Measurements from ENCODE around the gene VPS72. TPM values are rescaled to one million over a fixed set of nuclear protein-coding genes. Genes with fewer than 3 reads are reported as not detected.

Gene VPS72
- total RNA-seq, 2 experiments from 2014 or later, result 12.7 to 17.2 TPM

DNA sequence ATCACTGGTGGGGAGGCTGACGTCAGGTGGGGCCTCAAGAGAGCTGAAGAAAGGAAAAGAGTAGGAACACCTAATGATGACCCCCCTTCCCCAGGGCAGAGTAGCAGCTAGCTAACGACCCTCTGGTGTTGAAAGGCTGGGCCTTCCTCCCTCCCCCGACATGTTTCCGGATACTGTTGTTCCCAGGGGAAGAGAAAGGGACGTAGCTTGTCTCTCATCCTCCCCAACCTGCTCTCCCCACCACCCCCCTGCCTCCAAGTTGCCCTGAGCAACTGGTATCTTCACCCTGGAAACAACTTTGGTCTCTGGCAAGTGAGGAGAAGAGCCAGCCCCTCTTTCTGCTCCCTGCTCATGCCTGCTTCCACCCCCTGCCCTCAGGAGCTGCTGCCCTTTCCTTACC, 46.0 kb downstream of the VPS72 start:
- no peak for ATAC-seq (ENCODE audit: poor library complexity)
- TF ChIP-seq, protein P1, sequence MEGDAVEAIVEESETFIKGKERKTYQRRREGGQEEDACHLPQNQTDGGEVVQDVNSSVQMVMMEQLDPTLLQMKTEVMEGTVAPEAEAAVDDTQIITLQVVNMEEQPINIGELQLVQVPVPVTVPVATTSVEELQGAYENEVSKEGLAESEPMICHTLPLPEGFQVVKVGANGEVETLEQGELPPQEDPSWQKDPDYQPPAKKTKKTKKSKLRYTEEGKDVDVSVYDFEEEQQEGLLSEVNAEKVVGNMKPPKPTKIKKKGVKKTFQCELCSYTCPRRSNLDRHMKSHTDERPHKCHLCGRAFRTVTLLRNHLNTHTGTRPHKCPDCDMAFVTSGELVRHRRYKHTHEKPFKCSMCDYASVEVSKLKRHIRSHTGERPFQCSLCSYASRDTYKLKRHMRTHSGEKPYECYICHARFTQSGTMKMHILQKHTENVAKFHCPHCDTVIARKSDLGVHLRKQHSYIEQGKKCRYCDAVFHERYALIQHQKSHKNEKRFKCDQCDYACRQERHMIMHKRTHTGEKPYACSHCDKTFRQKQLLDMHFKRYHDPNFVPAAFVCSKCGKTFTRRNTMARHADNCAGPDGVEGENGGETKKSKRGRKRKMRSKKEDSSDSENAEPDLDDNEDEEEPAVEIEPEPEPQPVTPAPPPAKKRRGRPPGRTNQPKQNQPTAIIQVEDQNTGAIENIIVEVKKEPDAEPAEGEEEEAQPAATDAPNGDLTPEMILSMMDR (IDR thresholded peaks at IDR 0.05), result no peak
- H3K4me1 ChIP-seq (ENCODE audit: insufficient read depth, low read length), result peaks cover 26% of the 10 kb centered on the region
- no peaks in the 10 kb centered on the region for H3K9me3 Mint-ChIP-seq
- H3K4me1 Mint-ChIP-seq (ENCODE audit: low read depth), result peaks cover 18% of the 10 kb centered on the region
- ChIA-PET POLR2A (interaction anchor here (1.6 to 5.4 kb wide), 2 partner anchors 12 to 14 kb away, joined by 6 to 26 read pairs; partner anchors contain the start of gene TNFAIP8L2), CTCF (interaction anchor here (1.1 kb wide), 1 partner anchor 12 kb away, joined by 3 read pairs; no protein-coding TSS in a partner anchor)
- no peak overlapping the region for H3K27ac ChIP-seq (ENCODE audit: low read depth in 1 of 2, low read length in 2 of 2)
- no peak overlapping the region for H3K4me3 ChIP-seq (ENCODE audit: low read length)
- H3K4me3 Mint-ChIP-seq, result no peak overlapping the region
- no peaks in the 10 kb centered on the region for H3K9me3 ChIP-seq (ENCODE audit: control insufficient read depth in 1 of 2, insufficient read depth in 1 of 2, low read length in 2 of 2)
- peaks cover 5% of the 10 kb centered on the region for H3K36me3 Mint-ChIP-seq (ENCODE audit: low read depth)
- H3K27me3 ChIP-seq (ENCODE audit: control insufficient read depth in 1 of 2, insufficient read depth in 2 of 2, low read length in 2 of 2), result no peaks in the 10 kb centered on the region
- intact Hi-C loops (cut with DNase I, micrococcal nuclease), result no loop called here
- H3K27ac Mint-ChIP-seq, result no peak overlapping the region
- DNase-seq, result no peak
- H3K36me3 ChIP-seq (ENCODE audit: insufficient read depth, low read length), result no peaks in the 10 kb centered on the region
- H3K27me3 Mint-ChIP-seq, result no peaks in the 10 kb centered on the region

DNA sequence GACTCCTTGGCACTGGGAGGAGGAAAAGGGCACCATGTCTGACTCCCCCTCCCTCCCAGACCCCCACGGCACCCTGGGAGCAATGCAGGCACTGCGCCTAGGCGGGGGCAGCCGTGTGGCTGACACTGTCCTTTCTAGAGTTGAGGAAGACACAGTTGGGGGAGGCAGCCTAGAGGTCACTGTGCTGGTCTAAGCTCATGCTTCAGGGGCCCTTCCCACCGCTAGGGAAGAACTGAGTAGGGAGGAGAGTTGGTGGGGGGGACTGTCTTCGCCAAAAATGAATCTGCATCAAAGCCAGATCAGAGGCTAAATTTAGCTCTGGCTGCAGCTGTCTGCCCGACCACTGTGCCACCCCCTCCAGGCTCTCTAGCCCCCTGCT, 47.0 kb downstream of the VPS72 start:
- no peak overlapping the region for H3K4me3 ChIP-seq (ENCODE audit: low read length)
- CTCF ChIA-PET, result no interaction called here
- no peaks in the 10 kb centered on the region for H3K9me3 ChIP-seq (ENCODE audit: control insufficient read depth in 1 of 2, insufficient read depth in 1 of 2, low read length in 2 of 2)
- TF ChIP-seq, protein P1 (IDR thresholded peaks at IDR 0.05), result no peak
- POLR2A ChIA-PET, result interaction anchor here (1.6 kb wide), 1 partner anchor 11 kb away, joined by 6 read pairs; no protein-coding TSS in a partner anchor
- H3K4me1 ChIP-seq (ENCODE audit: insufficient read depth, low read length), result peaks cover 26% of the 10 kb centered on the region
- Mint-ChIP-seq H3K9me3 (no peaks in the 10 kb centered on the region), H3K27me3 (no peaks in the 10 kb centered on the region), H3K27ac (no peak overlapping the region), H3K4me3 (no peak overlapping the region), H3K36me3 (ENCODE audit: low read depth) (peaks cover 5% of the 10 kb centered on the region), H3K4me1 (ENCODE audit: low read depth) (peaks cover 18% of the 10 kb centered on the region)
- no peak overlapping the region for H3K27ac ChIP-seq (ENCODE audit: low read depth in 1 of 2, low read length in 2 of 2)
- intact Hi-C loops (cut with DNase I, micrococcal nuclease), result no loop called here
- no peaks in the 10 kb centered on the region for H3K27me3 ChIP-seq (ENCODE audit: control insufficient read depth in 1 of 2, insufficient read depth in 2 of 2, low read length in 2 of 2)
- H3K36me3 ChIP-seq (ENCODE audit: insufficient read depth, low read length), result no peaks in the 10 kb centered on the region
- ATAC-seq (ENCODE audit: poor library complexity) (no peak), DNase-seq (no peak)

DNA sequence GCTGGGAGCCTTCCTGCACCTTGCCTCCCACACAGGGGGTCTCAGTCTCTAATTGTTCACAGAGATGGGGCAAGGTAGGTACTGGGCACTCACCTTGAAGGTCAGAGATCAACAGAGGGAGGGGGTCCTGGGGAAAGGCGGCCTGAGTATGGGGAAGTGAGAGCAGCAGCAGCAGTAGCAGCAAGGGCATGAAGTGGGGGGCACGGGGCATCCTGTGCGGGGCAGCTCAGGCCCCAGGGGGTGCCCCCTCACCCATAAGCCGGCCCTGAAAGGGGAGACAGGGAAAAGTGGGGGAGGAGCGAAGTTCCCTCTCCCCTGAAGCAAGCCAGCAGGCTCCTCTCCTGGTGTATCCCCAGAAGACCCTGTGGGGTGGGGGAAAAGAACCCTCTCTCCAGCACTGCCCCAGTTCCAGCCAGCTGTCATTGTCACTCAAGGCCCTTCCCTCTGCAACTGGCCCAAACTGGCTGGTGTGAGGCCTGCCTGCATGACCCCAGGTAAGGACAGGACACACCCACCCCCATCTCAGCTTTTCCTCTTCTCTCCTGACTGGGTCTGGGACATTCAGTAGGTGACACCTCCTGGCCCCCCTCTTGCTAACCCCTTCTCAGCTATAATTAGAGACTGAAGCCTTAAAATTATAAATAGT, 47.5 kb downstream of the VPS72 start:
- Histone ChIP-seq H3K4me3 (ENCODE audit: low read length) (no peak overlapping the region), H3K4me1 (ENCODE audit: insufficient read depth, low read length) (peaks cover 25% of the 10 kb centered on the region), H3K27me3 (ENCODE audit: control insufficient read depth in 1 of 2, insufficient read depth in 2 of 2, low read length in 2 of 2) (no peaks in the 10 kb centered on the region), H3K27ac (ENCODE audit: low read depth in 1 of 2, low read length in 2 of 2) (no peak overlapping the region), H3K9me3 (ENCODE audit: control insufficient read depth in 1 of 2, insufficient read depth in 1 of 2, low read length in 2 of 2) (no peaks in the 10 kb centered on the region), H3K36me3 (ENCODE audit: insufficient read depth, low read length) (no peaks in the 10 kb centered on the region)
- DNase-seq (no peak), ATAC-seq (ENCODE audit: poor library complexity) (no peak)
- intact Hi-C loops (cut with DNase I, micrococcal nuclease), result no loop called here
- ChIA-PET POLR2A (no interaction called here), CTCF (interaction anchor here (1.4 kb wide), 1 partner anchor 11 kb away, joined by 3 read pairs; no protein-coding TSS in a partner anchor)
- Mint-ChIP-seq H3K36me3 (ENCODE audit: low read depth) (peaks cover 5% of the 10 kb centered on the region), H3K4me3 (no peak overlapping the region), H3K9me3 (no peaks in the 10 kb centered on the region), H3K4me1 (ENCODE audit: low read depth) (peaks cover 18% of the 10 kb centered on the region), H3K27me3 (no peaks in the 10 kb centered on the region), H3K27ac (no peak overlapping the region)
- TF ChIP-seq, protein P1 (IDR thresholded peaks at IDR 0.05), result no peak

Data from CD4-positive, alpha-beta T cell (primary cell).